ENCODE measurements around the gene HBEGF. TPM values are rescaled to one million over a fixed set of nuclear protein-coding genes. Genes with fewer than 3 reads are reported as not detected.

The HBEGF gene
- total RNA-seq, 2 donors from 2014 or later, result 3.1 to 7.3 TPM

DNA sequence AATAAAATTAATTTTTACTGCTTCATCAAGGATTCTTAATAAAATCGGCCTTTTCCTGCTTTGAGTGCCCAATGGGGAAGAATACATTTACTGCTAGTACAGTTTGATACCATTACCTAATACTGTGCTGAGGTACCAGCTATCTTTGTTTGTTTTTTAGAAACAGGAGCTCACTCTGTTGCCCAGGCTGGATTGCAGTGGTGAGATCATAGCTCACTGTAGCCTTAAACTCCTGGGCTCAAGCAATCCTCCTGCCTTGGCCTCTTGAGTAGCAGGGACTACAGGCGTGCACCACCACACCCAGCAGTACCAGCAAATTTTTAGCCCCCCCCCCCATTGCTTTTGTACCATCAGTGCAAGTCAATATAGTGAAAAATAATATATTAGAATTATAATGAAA lies 41.6 kb upstream of the HBEGF start:
- Histone ChIP-seq H3K4me3 (no peak overlapping the region), H3K36me3 (replicated peaks in 1 of 2; ENCODE audit: insufficient read depth in 1 of 2, low read depth in 2 of 2) (no peaks in the 10 kb centered on the region), H3K9me3 (no peaks in the 10 kb centered on the region), H3K27me3 (no peaks in the 10 kb centered on the region), H3K27ac (no peak overlapping the region), H3K4me1 (no peaks in the 10 kb centered on the region)
- 84 to 87% methylated on average over 2 of the region's 2 CpGs for WGBS, 2 donors
- intact Hi-C loops (cut with DNase I), result no loop called here
- ATAC-seq (no peak), DNase-seq (no peak)
- TF ChIP-seq POLR2A (IDR thresholded peaks at IDR 0.05), result no peak
- TF ChIP-seq, protein P1, sequence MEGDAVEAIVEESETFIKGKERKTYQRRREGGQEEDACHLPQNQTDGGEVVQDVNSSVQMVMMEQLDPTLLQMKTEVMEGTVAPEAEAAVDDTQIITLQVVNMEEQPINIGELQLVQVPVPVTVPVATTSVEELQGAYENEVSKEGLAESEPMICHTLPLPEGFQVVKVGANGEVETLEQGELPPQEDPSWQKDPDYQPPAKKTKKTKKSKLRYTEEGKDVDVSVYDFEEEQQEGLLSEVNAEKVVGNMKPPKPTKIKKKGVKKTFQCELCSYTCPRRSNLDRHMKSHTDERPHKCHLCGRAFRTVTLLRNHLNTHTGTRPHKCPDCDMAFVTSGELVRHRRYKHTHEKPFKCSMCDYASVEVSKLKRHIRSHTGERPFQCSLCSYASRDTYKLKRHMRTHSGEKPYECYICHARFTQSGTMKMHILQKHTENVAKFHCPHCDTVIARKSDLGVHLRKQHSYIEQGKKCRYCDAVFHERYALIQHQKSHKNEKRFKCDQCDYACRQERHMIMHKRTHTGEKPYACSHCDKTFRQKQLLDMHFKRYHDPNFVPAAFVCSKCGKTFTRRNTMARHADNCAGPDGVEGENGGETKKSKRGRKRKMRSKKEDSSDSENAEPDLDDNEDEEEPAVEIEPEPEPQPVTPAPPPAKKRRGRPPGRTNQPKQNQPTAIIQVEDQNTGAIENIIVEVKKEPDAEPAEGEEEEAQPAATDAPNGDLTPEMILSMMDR (IDR thresholded peaks at IDR 0.05), result no peak

DNA sequence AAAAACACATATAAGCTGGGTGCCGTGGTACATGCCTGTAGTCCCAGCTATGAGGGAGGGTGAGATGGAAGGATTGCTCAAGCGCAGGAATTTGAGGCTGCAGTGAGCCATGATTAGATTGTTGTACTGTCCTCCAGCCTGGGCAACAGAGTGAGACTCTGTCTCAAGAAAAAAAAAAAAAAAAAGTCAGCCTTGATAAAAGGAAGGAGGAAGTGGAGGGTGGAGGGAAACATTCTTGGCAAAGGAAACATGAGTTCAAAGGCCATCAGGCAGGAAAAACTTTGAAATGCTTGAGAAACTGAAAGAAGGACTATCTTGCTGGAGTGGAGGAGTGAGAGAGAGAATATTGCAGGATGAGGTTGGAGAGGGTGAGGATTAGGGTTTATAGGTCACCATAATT lies 36.9 kb upstream of the HBEGF start:
- H3K4me3 ChIP-seq, result no peak overlapping the region

DNA sequence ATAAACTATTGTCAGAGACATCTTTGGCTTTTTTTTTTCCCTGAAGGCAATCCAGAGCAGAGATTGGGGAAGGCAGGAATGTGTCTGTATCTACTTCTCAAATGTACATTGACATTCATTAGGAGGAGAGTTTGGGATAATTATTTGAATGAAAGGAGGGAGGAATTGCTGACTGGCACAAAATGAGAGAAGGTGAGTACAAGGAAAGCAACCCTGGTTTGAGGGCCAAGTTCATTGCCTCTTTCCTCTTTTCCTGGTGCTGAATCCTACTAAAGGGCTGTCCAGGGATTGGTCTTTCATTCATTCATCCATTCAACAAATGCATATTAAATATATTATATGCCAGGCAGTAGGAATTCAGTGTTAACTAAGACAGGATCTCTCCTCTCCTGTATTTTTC lies 36.5 kb upstream of the HBEGF start:
- H3K27me3 ChIP-seq, result no peaks in the 10 kb centered on the region
- ATAC-seq (no peak), DNase-seq (no peak)
- no peaks in the 10 kb centered on the region for H3K9me3 ChIP-seq
- no peaks in the 10 kb centered on the region for H3K36me3 ChIP-seq (replicated peaks in 1 of 2; ENCODE audit: insufficient read depth in 1 of 2, low read depth in 2 of 2)
- TF ChIP-seq POLR2A (IDR thresholded peaks at IDR 0.05), result no peak
- TF ChIP-seq, protein P1 (IDR thresholded peaks at IDR 0.05), result no peak
- intact Hi-C loops (cut with DNase I), result no loop called here
- H3K4me3 ChIP-seq, result no peak overlapping the region
- no peaks in the 10 kb centered on the region for H3K4me1 ChIP-seq
- H3K27ac ChIP-seq, result no peak overlapping the region

More for the DNA sequence above, 36.9 kb upstream of the HBEGF start:
- Histone ChIP-seq H3K36me3 (replicated peaks in 1 of 2; ENCODE audit: insufficient read depth in 1 of 2, low read depth in 2 of 2) (no peaks in the 10 kb centered on the region), H3K4me1 (no peaks in the 10 kb centered on the region), H3K27ac (no peak overlapping the region), H3K9me3 (no peaks in the 10 kb centered on the region), H3K27me3 (no peaks in the 10 kb centered on the region)
- DNase-seq (no peak), ATAC-seq (no peak)
- intact Hi-C loops (cut with DNase I), result no loop called here
- TF ChIP-seq, protein P1 (IDR thresholded peaks at IDR 0.05), result no peak
- TF ChIP-seq POLR2A (IDR thresholded peaks at IDR 0.05), result no peak
- WGBS, 2 donors, result 83 to 93% methylated on average over 2 of the region's 2 CpGs

DNA sequence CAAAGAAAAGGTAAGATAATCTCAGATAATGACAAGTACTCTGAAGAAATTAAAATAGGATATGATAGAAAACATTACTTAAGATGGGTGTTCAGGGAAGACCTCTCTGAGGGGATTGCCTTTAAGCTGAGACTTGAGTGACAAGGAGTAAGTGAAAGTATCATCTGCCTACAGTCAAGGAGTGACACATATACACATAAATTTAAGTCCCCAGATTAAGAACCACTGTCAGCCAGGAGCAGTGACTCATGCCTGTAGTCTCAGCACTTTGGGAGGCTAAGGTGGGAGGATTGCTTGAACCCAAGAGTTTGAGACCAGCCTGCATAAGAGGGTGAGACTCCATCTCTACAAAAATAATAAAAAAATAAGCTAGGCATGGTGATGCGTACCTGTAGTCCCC lies 35.6 kb upstream of the HBEGF start:
- no peak overlapping the region for H3K4me3 ChIP-seq
- ATAC-seq (no peak), DNase-seq (no peak)
- H3K4me1 ChIP-seq, result no peaks in the 10 kb centered on the region
- no peak for TF ChIP-seq POLR2A (IDR thresholded peaks at IDR 0.05)
- TF ChIP-seq, protein P1 (IDR thresholded peaks at IDR 0.05), result no peak
- H3K9me3 ChIP-seq, result no peaks in the 10 kb centered on the region
- H3K27ac ChIP-seq, result no peak overlapping the region
- H3K27me3 ChIP-seq, result no peaks in the 10 kb centered on the region
- WGBS, 2 donors, result 64 to 81% methylated on average over 1 of the region's 1 CpG
- intact Hi-C loops (cut with DNase I), result no loop called here
- no peaks in the 10 kb centered on the region for H3K36me3 ChIP-seq (replicated peaks in 1 of 2; ENCODE audit: insufficient read depth in 1 of 2, low read depth in 2 of 2)

DNA sequence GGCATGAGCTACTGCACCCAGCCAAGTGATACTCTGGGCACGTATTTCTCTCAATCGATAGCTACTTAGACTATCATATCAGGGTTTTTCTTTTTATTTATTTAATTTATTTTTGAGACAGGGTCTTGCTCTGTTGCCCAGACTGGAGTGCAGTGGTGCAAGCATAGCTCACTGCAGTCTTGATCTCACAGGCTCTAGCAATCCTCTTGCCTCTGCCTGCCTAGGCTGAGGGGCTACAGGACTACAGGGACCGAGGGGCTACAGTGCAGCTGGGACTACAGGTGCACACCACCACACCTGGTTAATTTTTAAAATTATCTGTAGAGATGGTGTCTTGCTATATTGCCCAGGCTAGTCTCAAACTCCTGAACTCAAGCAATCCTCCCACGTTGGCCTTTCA lies 34.9 kb upstream of the HBEGF start:
- H3K36me3 ChIP-seq (replicated peaks in 1 of 2; ENCODE audit: insufficient read depth in 1 of 2, low read depth in 2 of 2), result no peaks in the 10 kb centered on the region
- no peak for DNase-seq
- 78 to 85% methylated on average over 4 of the region's 4 CpGs for WGBS, 2 donors

More for the DNA sequence above, 34.9 kb upstream of the HBEGF start:
- no peaks in the 10 kb centered on the region for H3K27me3 ChIP-seq
- H3K9me3 ChIP-seq, result no peaks in the 10 kb centered on the region
- ATAC-seq, result no peak
- intact Hi-C loops (cut with DNase I), result no loop called here
- no peak overlapping the region for H3K4me3 ChIP-seq
- H3K27ac ChIP-seq, result no peak overlapping the region
- no peak for TF ChIP-seq POLR2A (IDR thresholded peaks at IDR 0.05)
- TF ChIP-seq, protein P1 (IDR thresholded peaks at IDR 0.05), result no peak
- no peaks in the 10 kb centered on the region for H3K4me1 ChIP-seq
